Mesendoderm (in vitro differentiated cells): ENCODE results near the gene CD164.

Source experiments
- DNase-seq: peaks from one replicate; pipeline ENCODE4 v3.0.0; 2013
- H2AK5ac ChIP-seq: 2 replicates; pipeline ENCODE4 v1.6.1; 2013; ENCODE audit warnings: low read length, inconsistent platforms
- H2BK120ac ChIP-seq: 2 replicates; pipeline ENCODE4 v1.6.1; 2013; ENCODE audit warnings: low read depth, mild to moderate bottlenecking, low read length, moderate library complexity, mixed read lengths
- H2BK15ac ChIP-seq: replicated peaks from 2 replicates; pipeline ENCODE4 v1.6.1; 2013; ENCODE audit warnings: low read depth, mild to moderate bottlenecking, moderate library complexity
- H2BK5ac ChIP-seq: 2 replicates; pipeline ENCODE4 v1.6.1; 2013; ENCODE audit warnings: low read length, inconsistent platforms
- H3K18ac ChIP-seq: 2 replicates; pipeline ENCODE4 v1.6.1; 2013; ENCODE audit warnings: mild to moderate bottlenecking, low read length, mixed read lengths
- H3K23ac ChIP-seq: one replicate; pipeline ENCODE4 v1.6.1; 2013; ENCODE audit warnings: low read length
- H3K27ac ChIP-seq: 2 replicates; pipeline ENCODE4 v1.5.1; 2013; ENCODE audit warnings: low read depth, mild to moderate bottlenecking, inconsistent platforms, low read length, moderate library complexity
- H3K27me3 ChIP-seq: 2 replicates; pipeline ENCODE4 v1.6.1; 2013; ENCODE audit warnings: low read length, control low read depth, mild to moderate bottlenecking, inconsistent platforms; ENCODE audit not compliant: insufficient read depth, poor library complexity
- H3K36me3 ChIP-seq: 2 replicates; pipeline ENCODE4 v1.6.1; 2013; ENCODE audit warnings: low read length, inconsistent platforms; ENCODE audit not compliant: control insufficient read depth, insufficient read depth
- H3K4ac ChIP-seq: one replicate; pipeline ENCODE4 v1.6.1; 2013; ENCODE audit warnings: low read depth, mild to moderate bottlenecking, low read length, moderate library complexity
- H3K4me1 ChIP-seq: 2 replicates; pipeline ENCODE4 v1.6.1; 2013; ENCODE audit warnings: low read depth, low read length, inconsistent platforms; ENCODE audit not compliant: control insufficient read depth
- H3K4me2 ChIP-seq: 2 replicates; pipeline ENCODE4 v1.6.1; 2013; ENCODE audit warnings: low read length
- H3K4me3 ChIP-seq: 2 replicates; pipeline ENCODE4 v1.5.1; 2013; ENCODE audit warnings: mild to moderate bottlenecking, low read length
- H3K56ac ChIP-seq: one replicate; pipeline ENCODE4 v1.6.1; 2013; ENCODE audit warnings: low read length
- H3K79me1 ChIP-seq: 2 replicates; pipeline ENCODE4 v1.6.1; 2013; ENCODE audit warnings: low read length, inconsistent platforms
- H3K79me2 ChIP-seq: 2 replicates; pipeline ENCODE4 v1.6.1; 2013; ENCODE audit warnings: mild to moderate bottlenecking, low read length; ENCODE audit not compliant: control insufficient read depth, insufficient read depth
- H3K9ac ChIP-seq: 2 replicates; pipeline ENCODE4 v1.6.1; 2013; ENCODE audit warnings: low read length, inconsistent platforms
- H4K5ac ChIP-seq: one replicate; pipeline ENCODE4 v1.6.1; 2013; ENCODE audit warnings: low read length
- H4K8ac ChIP-seq: one replicate; pipeline ENCODE4 v1.6.1; 2013; ENCODE audit warnings: low read depth, mild to moderate bottlenecking, control low read depth, low read length, moderate library complexity
- WGBS: extraction: QIAGEN DNeasy Blood & Tissue Kit; methylation state at CpG from one replicate; pipeline ENCODE4 v1.1.7; 2013; ENCODE audit warnings: low lambda C conversion rate, missing lambda C conversion rate; ENCODE audit not compliant: insufficient coverage; ENCODE audit errors: extremely low coverage; 5-methylcytosine and 5-hydroxymethylcytosine counted together

The CD164 gene

DNA sequence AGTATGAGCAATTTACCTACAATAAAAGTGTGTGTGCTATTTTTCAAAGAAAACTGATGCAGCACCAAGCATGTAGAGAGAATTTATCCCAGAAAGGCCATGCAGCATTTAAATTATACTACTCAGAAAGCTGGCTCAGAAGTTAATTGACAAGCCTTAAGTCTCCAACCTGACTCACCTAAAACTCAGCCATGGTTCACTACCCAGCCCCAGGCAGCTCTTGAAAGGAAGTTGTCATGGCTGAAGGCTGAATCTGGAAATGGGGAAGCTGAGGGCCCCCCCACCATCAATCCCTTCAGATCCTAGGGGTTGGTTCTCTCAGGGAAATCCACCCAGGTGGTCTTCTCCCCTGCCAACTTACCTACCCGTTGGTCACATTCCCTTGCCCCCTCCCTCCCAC lies 38.5 kb upstream of the CD164 start:
- Histone ChIP-seq H2BK5ac (no peak overlapping the region), H3K56ac (no peak overlapping the region), H3K18ac (no peak overlapping the region), H4K8ac (no peak overlapping the region), H3K79me2 (no peaks in the 10 kb centered on the region), H2BK15ac (no peak overlapping the region), H3K27ac (no peak overlapping the region), H3K4ac (no peak overlapping the region), H3K79me1 (no peaks in the 10 kb centered on the region), H3K4me2 (no peak overlapping the region), H2AK5ac (no peak overlapping the region), H3K36me3 (no peaks in the 10 kb centered on the region), H3K23ac (no peak overlapping the region), H3K4me1 (no peaks in the 10 kb centered on the region), H2BK120ac (no peak overlapping the region), H3K27me3 (no peaks in the 10 kb centered on the region), H3K4me3 (no peak overlapping the region), H4K5ac (no peak overlapping the region), H3K9ac (no peak overlapping the region)
- WGBS: no CpG with 5 or more reads among the region's 1 CpG
- DNase-seq: no peak

DNA sequence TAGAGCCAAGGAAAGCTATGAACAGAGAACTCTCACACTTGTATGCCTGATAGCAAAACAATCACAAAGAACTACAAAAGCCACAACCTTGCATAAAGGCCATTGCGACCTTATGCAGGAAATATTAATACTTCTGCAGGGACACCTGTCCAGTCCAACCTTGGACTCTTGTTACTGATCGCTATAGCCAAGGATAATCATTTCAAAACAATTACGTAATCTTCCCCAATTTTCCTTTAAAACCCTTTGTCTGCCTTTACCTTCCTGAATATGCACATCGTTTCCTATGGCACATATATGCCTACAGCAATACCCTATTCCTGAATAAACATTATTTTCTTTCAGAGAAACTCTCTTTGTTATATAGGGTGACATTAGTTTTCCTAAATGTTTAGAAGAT lies 35.4 kb upstream of the CD164 start:
- Histone ChIP-seq H3K18ac (no peak overlapping the region), H3K23ac (no peak overlapping the region), H3K9ac (no peak overlapping the region), H3K36me3 (no peaks in the 10 kb centered on the region), H3K4me1 (no peaks in the 10 kb centered on the region), H3K79me2 (no peaks in the 10 kb centered on the region), H4K5ac (no peak overlapping the region), H3K56ac (no peak overlapping the region), H2AK5ac (no peak overlapping the region), H2BK5ac (no peak overlapping the region), H3K4ac (no peak overlapping the region), H4K8ac (no peak overlapping the region), H3K79me1 (no peaks in the 10 kb centered on the region), H2BK15ac (no peak overlapping the region), H3K27me3 (no peaks in the 10 kb centered on the region), H3K4me2 (no peak overlapping the region), H3K27ac (no peak overlapping the region), H2BK120ac (no peak overlapping the region), H3K4me3 (no peak overlapping the region)
- no CpG with 5 or more reads among the region's 4 CpGs for WGBS
- no peak for DNase-seq

DNA sequence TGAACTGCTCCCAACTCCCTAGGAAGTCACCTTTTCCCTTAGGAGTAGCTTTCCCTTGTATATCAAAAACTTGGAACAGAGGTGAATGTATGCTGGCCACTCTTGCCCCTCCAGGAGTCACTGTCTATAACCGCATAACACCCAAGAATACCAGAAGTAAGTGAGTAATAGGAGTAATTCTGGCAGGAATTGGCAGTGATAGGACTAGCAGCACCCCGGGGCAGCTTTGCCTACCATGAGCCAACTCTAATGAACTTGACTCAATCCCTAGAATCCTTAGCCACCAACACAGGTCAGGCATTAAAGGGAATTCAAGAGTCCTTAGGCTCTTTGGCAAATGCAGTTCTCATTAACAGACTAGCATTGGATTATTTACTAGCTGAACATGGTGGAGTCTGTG lies 28.8 kb upstream of the CD164 start:
- WGBS: no CpG with 5 or more reads among the region's 2 CpGs
- H2BK15ac ChIP-seq: no peak overlapping the region
- no peaks in the 10 kb centered on the region for H3K27me3 ChIP-seq
- H3K23ac ChIP-seq: no peak overlapping the region
- H3K4me2 ChIP-seq: no peak overlapping the region
- H3K4me3 ChIP-seq: no peak overlapping the region
- H4K5ac ChIP-seq: no peak overlapping the region
- H2AK5ac ChIP-seq: no peak overlapping the region
- H3K79me2 ChIP-seq: no peaks in the 10 kb centered on the region
- no peak overlapping the region for H4K8ac ChIP-seq
- H3K9ac ChIP-seq: no peak overlapping the region
- H3K36me3 ChIP-seq: no peaks in the 10 kb centered on the region
- H3K79me1 ChIP-seq: no peaks in the 10 kb centered on the region
- no peak overlapping the region for H3K4ac ChIP-seq
- H2BK5ac ChIP-seq: no peak overlapping the region
- DNase-seq: no peak
- H3K27ac ChIP-seq: no peak overlapping the region
- H3K18ac ChIP-seq: no peak overlapping the region
- no peaks in the 10 kb centered on the region for H3K4me1 ChIP-seq
- no peak overlapping the region for H3K56ac ChIP-seq
- H2BK120ac ChIP-seq: no peak overlapping the region

DNA sequence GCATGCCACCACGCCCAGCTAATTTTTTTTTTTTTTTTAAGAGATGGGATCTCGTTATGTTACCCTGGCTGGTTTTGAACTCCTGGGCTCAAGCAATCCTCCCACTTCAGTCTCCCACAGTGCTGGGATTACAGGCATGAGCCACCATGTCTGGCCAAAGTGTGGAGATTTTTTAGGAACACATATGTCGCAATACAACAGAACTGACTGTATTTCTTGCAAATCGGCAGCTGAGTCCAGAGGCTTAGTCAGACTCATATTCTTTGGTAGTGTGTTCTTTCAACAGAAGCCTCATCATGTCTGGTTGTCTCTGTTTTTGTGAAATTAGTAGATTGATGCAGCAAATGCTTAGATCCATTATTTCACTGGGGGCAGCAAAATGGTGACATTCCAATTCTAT lies 23.9 kb upstream of the CD164 start:
- H3K27ac ChIP-seq: no peak overlapping the region
- no peak overlapping the region for H3K23ac ChIP-seq
- no peaks in the 10 kb centered on the region for H3K4me1 ChIP-seq
- no peak overlapping the region for H3K4me3 ChIP-seq
- H2BK5ac ChIP-seq: no peak overlapping the region
- H2BK15ac ChIP-seq: no peak overlapping the region
- H3K79me2 ChIP-seq: no peaks in the 10 kb centered on the region
- H2AK5ac ChIP-seq: no peak overlapping the region
- H3K18ac ChIP-seq: no peak overlapping the region
- no peak overlapping the region for H3K4me2 ChIP-seq
- no peaks in the 10 kb centered on the region for H3K79me1 ChIP-seq
- H3K56ac ChIP-seq: no peak overlapping the region
- H3K4ac ChIP-seq: no peak overlapping the region
- no peak for DNase-seq
- H3K36me3 ChIP-seq: no peaks in the 10 kb centered on the region
- no peak overlapping the region for H4K8ac ChIP-seq
- H3K9ac ChIP-seq: no peak overlapping the region
- H3K27me3 ChIP-seq: no peaks in the 10 kb centered on the region
- H2BK120ac ChIP-seq: no peak overlapping the region
- H4K5ac ChIP-seq: no peak overlapping the region
- WGBS: no CpG with 5 or more reads among the region's 4 CpGs

DNA sequence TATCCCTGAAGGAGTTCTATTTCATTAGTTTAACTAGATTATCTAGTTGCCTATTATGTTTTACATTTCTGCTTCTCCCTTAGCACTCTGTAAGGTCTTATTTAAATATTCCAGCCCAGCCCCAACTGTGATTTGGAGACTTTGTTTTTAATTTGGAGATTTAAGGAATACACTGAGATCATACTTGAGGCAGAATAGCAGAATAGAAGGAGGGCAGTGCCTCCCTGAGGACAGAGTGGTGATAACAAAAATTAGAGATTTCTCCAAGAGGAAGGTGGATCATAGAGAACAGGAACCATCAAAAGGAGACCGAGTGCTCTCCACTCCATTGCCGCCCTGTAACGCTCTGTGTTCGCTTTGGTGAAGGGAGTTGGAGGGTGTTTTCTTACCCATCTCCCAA lies 14.8 kb upstream of the CD164 start:
- Histone ChIP-seq H3K79me1 (no peaks in the 10 kb centered on the region), H3K18ac (no peak overlapping the region), H3K79me2 (no peaks in the 10 kb centered on the region), H2BK120ac (no peak overlapping the region), H3K27me3 (no peaks in the 10 kb centered on the region), H3K36me3 (no peaks in the 10 kb centered on the region), H2BK15ac (no peak overlapping the region), H2BK5ac (no peak overlapping the region), H3K27ac (no peak overlapping the region), H3K4me2 (no peak overlapping the region), H3K23ac (no peak overlapping the region), H3K4ac (no peak overlapping the region), H2AK5ac (no peak overlapping the region), H4K5ac (no peak overlapping the region), H3K4me1 (no peaks in the 10 kb centered on the region), H3K9ac (no peak overlapping the region), H3K56ac (no peak overlapping the region), H4K8ac (no peak overlapping the region), H3K4me3 (no peak overlapping the region)
- no CpG with 5 or more reads among the region's 4 CpGs for WGBS
- DNase-seq: peak; percentile 23

DNA sequence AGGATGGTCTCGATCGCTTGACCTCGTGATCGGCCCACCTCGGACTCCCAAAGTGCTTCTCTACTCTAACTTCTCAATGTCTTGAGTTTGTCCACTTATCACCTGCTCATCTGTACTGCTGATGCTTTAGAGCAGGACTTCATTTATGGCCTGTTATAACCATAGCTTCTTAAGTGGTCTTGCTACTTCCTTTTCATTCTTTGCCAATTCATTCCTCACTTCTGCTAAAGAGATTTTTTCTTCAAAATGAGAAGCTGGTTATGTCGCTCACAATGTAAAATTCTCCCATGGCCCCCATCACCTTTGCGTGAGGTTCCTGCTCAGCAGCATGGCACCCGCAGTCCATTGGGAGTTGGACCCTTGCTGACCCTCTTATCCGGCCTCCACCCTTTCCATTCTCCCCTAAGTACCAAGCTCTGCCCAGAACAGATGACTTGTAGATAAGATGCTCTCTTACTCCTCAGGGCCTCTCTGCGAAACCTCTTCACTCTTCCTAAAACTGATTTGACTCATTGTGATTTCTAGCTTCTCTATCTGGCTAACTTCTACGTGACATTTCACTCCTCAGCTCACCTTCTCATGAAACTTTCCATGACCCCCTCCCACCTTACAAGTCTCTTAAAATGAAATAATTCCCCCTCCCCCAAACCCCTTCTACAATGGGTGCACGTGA lies 13.9 kb upstream of the CD164 start:
- no peak overlapping the region for H3K23ac ChIP-seq
- H3K27me3 ChIP-seq: no peaks in the 10 kb centered on the region
- no peak overlapping the region for H3K9ac ChIP-seq
- H3K56ac ChIP-seq: no peak overlapping the region
- no CpG with 5 or more reads among the region's 12 CpGs for WGBS
- no peak overlapping the region for H3K27ac ChIP-seq
- H2BK15ac ChIP-seq: no peak overlapping the region
- H3K36me3 ChIP-seq: no peaks in the 10 kb centered on the region
- no peaks in the 10 kb centered on the region for H3K79me1 ChIP-seq
- H3K18ac ChIP-seq: no peak overlapping the region
- no peaks in the 10 kb centered on the region for H3K79me2 ChIP-seq
- H2AK5ac ChIP-seq: no peak overlapping the region
- H4K5ac ChIP-seq: no peak overlapping the region
- no peak overlapping the region for H3K4me2 ChIP-seq
- no peak overlapping the region for H2BK5ac ChIP-seq
- no peak overlapping the region for H2BK120ac ChIP-seq
- H3K4me3 ChIP-seq: no peak overlapping the region
- H3K4ac ChIP-seq: no peak overlapping the region
- DNase-seq: no peak
- H3K4me1 ChIP-seq: no peaks in the 10 kb centered on the region
- no peak overlapping the region for H4K8ac ChIP-seq
